HFF-Myc (cell line): ENCODE data around the gene ZSWIM5.
"Not testable (repeated sequence)": the region's sequence is repeated elsewhere in the genome, so short reads cannot be mapped to it uniquely, and the experiment has no call there.

Experiments
- DNase-seq: peaks from one replicate; pipeline ENCODE4 v3.0.0-alpha.2; 2011; ENCODE audit warnings: low read depth; ENCODE audit errors: extremely low read depth
- H3K4me3 ChIP-seq: replicated peaks from 2 replicates; pipeline ENCODE4 v1.5.1; 2011; ENCODE audit warnings: low read depth, mild to moderate bottlenecking, control low read depth, low read length
- CTCF ChIP-seq: IDR thresholded peaks from 2 replicates; pipeline ENCODE4 v1.5.1; 2012; ENCODE audit warnings: mild to moderate bottlenecking, low read depth, low read length, control low read depth; ENCODE audit errors: missing control alignments

Gene ZSWIM5

GRCh38 chr1:45004281-45004920 is 202.0 kb downstream of the ZSWIM5 start:
- TF ChIP-seq CTCF: no peak
- H3K4me3 ChIP-seq: no peak overlapping the region
- DNase-seq: no peak

- H3K4me3 ChIP-seq: no peak overlapping the region
- DNase-seq: no peak
- no peak for TF ChIP-seq CTCF
These were observed 202.7 kb downstream of the ZSWIM5 start for GRCh38 chr1:45003741-45004140.

- no peak for TF ChIP-seq CTCF
- no peak for DNase-seq
- H3K4me3 ChIP-seq: no peak overlapping the region
These were observed 203.5 kb downstream of the ZSWIM5 start for GRCh38 chr1:45002650-45003645.

GRCh38 chr1:45001576-45001975 is 204.8 kb downstream of the ZSWIM5 start:
- not testable (repeated sequence) for DNase-seq, H3K4me3 ChIP-seq

GRCh38 chr1:45001011-45001481 is 205.4 kb downstream of the ZSWIM5 start:
- no peak overlapping the region for H3K4me3 ChIP-seq
- DNase-seq: no peak
- TF ChIP-seq CTCF: no peak

- no peak for TF ChIP-seq CTCF
- no peak overlapping the region for H3K4me3 ChIP-seq
- no peak for DNase-seq
These were observed 207.2 kb downstream of the ZSWIM5 start for GRCh38 chr1:44999232-44999631.
